H1 (cell line): ENCODE measurements around the gene CENPP. TPM values are rescaled to one million over a fixed set of nuclear protein-coding genes. Genes with fewer than 3 reads are reported as not detected.

Source experiments
- CTCF ChIA-PET: fragments of 300-600 bp; sonication (Branson Sonifier 250); formaldehyde crosslinking; loops from one replicate; lab custom pipeline; 2021; ENCODE audit not compliant: partially characterized antibody; lab: Charles Lee
- POLR2A ChIA-PET: fragments of 300-600 bp; sonication (Branson Sonifier 250); formaldehyde crosslinking; loops from one replicate; lab custom pipeline; 2021; ENCODE audit warnings: inconsistent platforms; ENCODE audit not compliant: partially characterized antibody; lab: Charles Lee
- DNase-seq, 2 experiments: peaks; one replicate each; pipeline versions ENCODE4 v3.0.0 to v3.0.0-alpha.2; 2010 to 2022; ENCODE audit warnings: low spot score in 2 of 2, low read depth in 1 of 2, mixed read lengths in 1 of 2
- FAIRE-seq: peaks from 2 replicates; lab custom pipeline; 2011; peaks lifted over from hg19 to GRCh38; lab: Jason Lieb, UNC
- H2AFZ ChIP-seq: 2 replicates; pipeline ENCODE4 v1.8.1; 2012; ENCODE audit warnings: low read length, inconsistent platforms
- H2AK5ac ChIP-seq: 2 replicates; pipeline ENCODE4 v1.6.1; 2013; ENCODE audit warnings: low read depth, low read length
- H2BK120ac ChIP-seq: replicated peaks from 2 replicates; pipeline ENCODE3; 2013; ENCODE audit warnings: low read depth, low read length, inconsistent platforms
- H2BK12ac ChIP-seq: 2 replicates; pipeline ENCODE4 v1.6.1; 2013; ENCODE audit warnings: low read depth, low read length
- H2BK15ac ChIP-seq: 2 replicates; pipeline ENCODE4 v1.6.1; 2013; ENCODE audit warnings: low read length
- H2BK20ac ChIP-seq: 2 replicates; pipeline ENCODE4 v1.6.1; 2013; ENCODE audit warnings: low read length
- H2BK5ac ChIP-seq: 2 replicates; pipeline ENCODE4 v1.6.1; 2013; ENCODE audit warnings: low read depth, low read length
- H3K14ac ChIP-seq: 2 replicates; pipeline ENCODE4 v1.6.1; 2013; ENCODE audit warnings: inconsistent platforms; ENCODE audit not compliant: insufficient read length
- H3K18ac ChIP-seq: 2 replicates; pipeline ENCODE4 v1.6.1; 2013; ENCODE audit warnings: low read length; ENCODE audit errors: extremely low read depth
- H3K23ac ChIP-seq: 2 replicates; pipeline ENCODE4 v1.6.1; 2013; ENCODE audit warnings: inconsistent platforms; ENCODE audit not compliant: insufficient read length
- H3K23me2 ChIP-seq: 2 replicates; pipeline ENCODE4 v1.6.1; 2013; ENCODE audit warnings: low read depth, low read length
- H3K27ac ChIP-seq: 2 replicates; pipeline ENCODE4 v1.6.1; 2011; ENCODE audit warnings: low read depth, low read length, inconsistent platforms
- H3K27me3 ChIP-seq, 4 experiments: replicated peaks in 1 of 4; 1 replicate in 1 of 4; 2 replicates in 3 of 4; pipeline versions ENCODE4 v1.6.1 to v1.8.1; 2011 to 2013; ENCODE audit warnings: low read length in 3 of 4, mild to moderate bottlenecking in 3 of 4, inconsistent platforms in 2 of 4, mixed read lengths in 2 of 4, moderate library complexity in 1 of 4; ENCODE audit not compliant: control insufficient read depth in 3 of 4, insufficient read depth in 3 of 4; ENCODE audit errors: extremely low read depth in 1 of 4
- H3K36me3 ChIP-seq, 4 experiments: 2 replicates each; pipeline versions ENCODE4 v1.6.1 to v1.8.1; 2011 to 2013; ENCODE audit warnings: mild to moderate bottlenecking in 4 of 4, low read length in 3 of 4, moderate library complexity in 2 of 4, control low read depth in 1 of 4, inconsistent platforms in 1 of 4; ENCODE audit not compliant: insufficient read depth in 4 of 4, control insufficient read depth in 2 of 4
- H3K4ac ChIP-seq: replicated peaks from 2 replicates; pipeline ENCODE3; 2013; ENCODE audit warnings: low read length, low read depth, mixed read lengths, inconsistent platforms; ENCODE audit not compliant: insufficient read length
- H3K4me1 ChIP-seq, 4 experiments: replicated peaks in 1 of 4; 1 replicate in 1 of 4; 2 replicates in 3 of 4; pipeline versions ENCODE4 v1.6.1 to v1.8.1; 2011 to 2013; ENCODE audit warnings: low read length in 3 of 4, inconsistent platforms in 2 of 4, mixed read lengths in 1 of 4; ENCODE audit not compliant: insufficient read depth in 4 of 4, control insufficient read depth in 3 of 4
- H3K4me2 ChIP-seq, 2 experiments: 2 replicates each; pipeline versions ENCODE4 v1.6.1 to v1.8.1; 2011 to 2013; ENCODE audit warnings: low read depth in 2 of 2, low read length in 2 of 2, control low read depth in 1 of 2, inconsistent platforms in 1 of 2, mild to moderate bottlenecking in 1 of 2; ENCODE audit not compliant: insufficient read depth in 1 of 2
- H3K4me3 ChIP-seq, 4 experiments: fragments of 200-600, 300-600 bp in 1 of 4; sonication (generic), shearing (Covaris generic), sonication (Bioruptor Twin) in 1 of 4; 2 replicates each; pipeline versions ENCODE4 v1.5.1 to v1.8.1; 2011 to 2016; ENCODE audit warnings: low read length in 4 of 4, low read depth in 3 of 4, control low read depth in 2 of 4, inconsistent platforms in 2 of 4, mild to moderate bottlenecking in 2 of 4, mixed read lengths in 1 of 4, moderate library complexity in 1 of 4; ENCODE audit not compliant: insufficient read depth in 2 of 4; ENCODE audit errors: extremely low read depth in 1 of 4
- H3K56ac ChIP-seq: replicated peaks from 2 replicates; pipeline ENCODE3; 2013; ENCODE audit warnings: low read depth, mild to moderate bottlenecking, mixed read lengths, low read length, inconsistent platforms; ENCODE audit not compliant: insufficient read length
- H3K79me1 ChIP-seq: 2 replicates; pipeline ENCODE4 v1.6.1; 2013; ENCODE audit warnings: low read depth, low read length, control low read depth
- H3K79me2 ChIP-seq, 2 experiments: 2 replicates each; pipeline versions ENCODE4 v1.6.1 to v1.8.1; 2012 to 2013; ENCODE audit warnings: low read length in 2 of 2, mild to moderate bottlenecking in 2 of 2, inconsistent platforms in 1 of 2; ENCODE audit not compliant: insufficient read depth in 2 of 2, control insufficient read depth in 1 of 2
- H3K9ac ChIP-seq, 4 experiments: replicated peaks in 1 of 4; 1 replicate in 1 of 4; 2 replicates in 3 of 4; pipeline versions ENCODE4 v1.6.1 to v1.8.1; 2011 to 2013; ENCODE audit warnings: low read depth in 3 of 4, low read length in 3 of 4, control low read depth in 2 of 4, mild to moderate bottlenecking in 2 of 4, moderate library complexity in 2 of 4, inconsistent platforms in 1 of 4; ENCODE audit errors: extremely low read depth in 1 of 4
- H3K9me3 ChIP-seq, 2 experiments: 2 replicates each; pipeline versions ENCODE4 v1.6.1 to v1.8.1; 2012 to 2013; ENCODE audit warnings: mild to moderate bottlenecking in 2 of 2, moderate library complexity in 2 of 2, control low read depth in 1 of 2, inconsistent platforms in 1 of 2, low read depth in 1 of 2, low read length in 1 of 2, mixed read lengths in 1 of 2; ENCODE audit not compliant: insufficient read depth in 2 of 2
- H4K20me1 ChIP-seq, 2 experiments: replicated peaks in 1 of 2; 2 replicates each; pipeline versions ENCODE3 to v1.8.1; 2011 to 2013; ENCODE audit warnings: inconsistent platforms in 2 of 2, low read length in 2 of 2, mild to moderate bottlenecking in 1 of 2; ENCODE audit not compliant: insufficient read depth in 2 of 2, control insufficient read depth in 1 of 2
- H4K5ac ChIP-seq: 2 replicates; pipeline ENCODE4 v1.6.1; 2013; ENCODE audit warnings: low read length, low read depth, mixed read lengths, inconsistent platforms; ENCODE audit not compliant: insufficient read length
- H4K8ac ChIP-seq: 2 replicates; pipeline ENCODE4 v1.8.0; 2013; ENCODE audit warnings: mild to moderate bottlenecking, moderate library complexity, low read length, inconsistent platforms; ENCODE audit not compliant: insufficient read depth; ENCODE audit errors: extremely low read depth
- H4K91ac ChIP-seq: replicated peaks from 2 replicates; pipeline ENCODE3; 2013; ENCODE audit warnings: low read length, mixed read lengths, inconsistent platforms; ENCODE audit not compliant: insufficient read length
- CBX8 ChIP-seq: fragments of 300-800, 300-1000 bp; sonication (generic); IDR thresholded peaks from 2 replicates; pipeline ENCODE4 v1.7.1; 2016; ENCODE audit warnings: low read depth, low read length, borderline replicate concordance
- CTCF ChIP-seq, 3 experiments: IDR thresholded peaks; 1 replicate in 2 of 3; 2 replicates in 1 of 3; pipeline versions ENCODE4 v1.5.1 to v1.6.1; 2011; ENCODE audit warnings: low read length in 3 of 3, mild to moderate bottlenecking in 3 of 3, inconsistent platforms in 2 of 3, low read depth in 1 of 3, moderate library complexity in 1 of 3; ENCODE audit not compliant: insufficient read depth in 1 of 3; ENCODE audit errors: control extremely low read depth in 1 of 3
- MAFK ChIP-seq: IDR thresholded peaks from 2 replicates; pipeline ENCODE4 v1.6.1; 2012; ENCODE audit warnings: low read depth, mild to moderate bottlenecking, improper control_type of control experiment, low read length
- POLR2A ChIP-seq, 2 experiments: IDR thresholded peaks; 1 replicate in 1 of 2; 2 replicates in 1 of 2; pipeline ENCODE4 v1.6.1; 2011; ENCODE audit warnings: low read depth in 2 of 2, low read length in 2 of 2, mild to moderate bottlenecking in 2 of 2; ENCODE audit errors: control extremely low read depth in 1 of 2
- RAD21 ChIP-seq, 2 experiments: IDR thresholded peaks in 1 of 2; conservative IDR thresholded peaks in 1 of 2; 2 replicates each; pipeline ENCODE4 v1.6.1; 2011; ENCODE audit warnings: low read depth in 2 of 2, low read length in 2 of 2, improper control_type of control experiment in 1 of 2, inconsistent platforms in 1 of 2, mild to moderate bottlenecking in 1 of 2, moderate library complexity in 1 of 2
- RFX5 ChIP-seq: IDR thresholded peaks from 2 replicates; pipeline ENCODE4 v1.6.1; 2011; ENCODE audit warnings: low read depth, low read length, improper control_type of control experiment, borderline replicate concordance
- SIRT6 ChIP-seq: IDR thresholded peaks from one replicate; pipeline ENCODE4 v1.7.1; 2012; ENCODE audit warnings: low read length, inconsistent platforms
- SUZ12 ChIP-seq: fragments of 200-600 bp; sonication (generic); IDR thresholded peaks from 2 replicates; pipeline ENCODE4 v1.6.1; 2012; ENCODE audit warnings: mild to moderate bottlenecking, inconsistent platforms, low read length, moderate library complexity, mixed read lengths
- TAF7 ChIP-seq: optimal IDR thresholded peaks from 2 replicates; pipeline ENCODE3; 2011; ENCODE audit warnings: low read depth, mild to moderate bottlenecking, inconsistent platforms, low read length, moderate library complexity, borderline replicate concordance
- TEAD4 ChIP-seq: IDR thresholded peaks from 2 replicates; pipeline ENCODE4 v1.6.1; 2012; ENCODE audit warnings: low read depth, low read length, inconsistent platforms, mixed read lengths
- WGBS, 2 experiments: shearing (Covaris generic) in 1 of 2; methylation state at CpG; one replicate each; pipeline versions ENCODE4 v1.1.6 to v1.1.7; 2013 to 2015; ENCODE audit warnings: low lambda C conversion rate in 2 of 2, mixed read lengths in 2 of 2, inconsistent platforms in 1 of 2, low coverage in 1 of 2, missing lambda C conversion rate in 1 of 2; ENCODE audit not compliant: insufficient replicate concordance in 2 of 2, insufficient coverage in 1 of 2, insufficient read length in 1 of 2; ENCODE audit errors: extremely low coverage in 1 of 2, missing lambda C conversion rate in 1 of 2; 5-methylcytosine and 5-hydroxymethylcytosine counted together
- polyA plus RNA-seq, 7 experiments: library from polyadenylated mRNA; depleted of rRNA in 3 of 7; stranded (reverse) in 5 of 7; unstranded in 2 of 7; fragments of >200 nt in 5 of 7; fragments of 200-250 nt in 2 of 7; gene quantifications; 1 replicate in 5 of 7; 2 replicates in 1 of 7; 4 replicates in 1 of 7; pipeline versions ENCODE4 v1.2.1 to v1.2.3, GENCODE V29; 2011 to 2013; ENCODE audit warnings: missing spikeins in 2 of 7, mixed read lengths in 2 of 7
- total RNA-seq: library from RNA; stranded (reverse); fragmentation: NEBNext Ultra II Directional; extraction: Animal tissue kit (Norgen Biotek cat#: 25700); gene quantifications from 2 replicates; pipeline ENCODE4 v1.2.1, GENCODE V29; 2021

The CENPP gene
- total and polyA plus RNA-seq, 2 of the 8 experiments (the other 6 are each of a cell fraction or from before 2014, with no cell fraction given) = 2.7 to 10.8 TPM

GRCh38 chr9:92501671-92502393 lies 176.1 kb downstream of the CENPP start:
- no peak overlapping the region for H3K4ac ChIP-seq
- no peak overlapping the region for H3K4me3 ChIP-seq
- no peaks in the 10 kb centered on the region for H3K79me2 ChIP-seq
- H3K14ac ChIP-seq = no peak overlapping the region
- H3K56ac ChIP-seq = no peak overlapping the region
- H3K27me3 ChIP-seq = no peaks in the 10 kb centered on the region
- H4K91ac ChIP-seq = no peak overlapping the region
- no peak overlapping the region for H2BK20ac ChIP-seq
- H2AK5ac ChIP-seq = no peak overlapping the region
- H3K27ac ChIP-seq = no peak overlapping the region
- no peaks in the 10 kb centered on the region for H3K79me1 ChIP-seq
- no peak overlapping the region for H3K23ac ChIP-seq
- CTCF ChIA-PET = interaction anchor here (0.9 to 3.7 kb wide), 23 partner anchors 8 to 326 kb away, joined by 3 to 19 read pairs (median 5); no protein-coding TSS in a partner anchor
- 96% methylated on average over 5 of the region's 5 CpGs; no CpG with 5 or more reads in 1 of the 2 experiments for WGBS, 2 experiments
- H3K4me2 ChIP-seq = no peak overlapping the region
- H3K9me3 ChIP-seq = no peaks in the 10 kb centered on the region
- no peak overlapping the region for H2BK120ac ChIP-seq
- no peak overlapping the region for H4K5ac ChIP-seq
- H3K18ac ChIP-seq = no peak overlapping the region
- H4K8ac ChIP-seq = no peak overlapping the region
- POLR2A ChIA-PET = interaction anchor here (0.6 to 1.9 kb wide), 2 partner anchors 176 to 1216 kb away, joined by 3 to 6 read pairs; partner anchors contain the start of genes CENPP and NOL8
- H2AFZ ChIP-seq = no peak overlapping the region
- peak; percentile 48 for FAIRE-seq
- no peak overlapping the region for H2BK5ac ChIP-seq
- H2BK15ac ChIP-seq = no peak overlapping the region
- DNase-seq = no peak
- no peak overlapping the region for H3K9ac ChIP-seq
- H3K4me1 ChIP-seq = peaks cover 0 to 3% (median 2%) of the 10 kb centered on the region in 4 experiments; a peak in 4 of 7 replicates
- H3K36me3 ChIP-seq = no peaks in the 10 kb centered on the region
- no peak overlapping the region for H2BK12ac ChIP-seq
- H4K20me1 ChIP-seq = no peaks in the 10 kb centered on the region
- no peaks in the 10 kb centered on the region for H3K23me2 ChIP-seq
- TF ChIP-seq RAD21 (IDR thresholded peaks at IDR 0.05 in 1 of 2, conservative IDR thresholded peaks at IDR 0.05 in 1 of 2; ENCODE audit: low read depth in 2 of 2, low read length in 2 of 2) (peak; percentile 46 to 59), SUZ12 (no peak), POLR2A (IDR thresholded peaks at IDR 0.05; ENCODE audit: control extremely low read depth in 1 of 2, low read depth in 2 of 2, low read length in 2 of 2) (no peak), TEAD4 (no peak), MAFK (peak; percentile 90), RFX5 (no peak), SIRT6 (no peak), CTCF (IDR thresholded peaks at IDR 0.05; ENCODE audit: control extremely low read depth in 1 of 3, insufficient read depth in 1 of 3, low read depth in 1 of 3, low read length in 3 of 3) (peak; percentile 56 to 86 (median 67)), TAF7 (no peak), CBX8 (no peak)
